Pons (tissue), 1 donor: ENCODE measurements around the gene ASCL2.
"Not testable (repeated sequence)": the region's sequence is repeated elsewhere in the genome, so short reads cannot be mapped to it uniquely, and the experiment has no call there.

ENCODE experiments used
- DNase-seq: peaks from one replicate; pipeline ENCODE4 v3.0.0-alpha.2; 2016; ENCODE audit warnings: low spot score

Gene ASCL2

DNA sequence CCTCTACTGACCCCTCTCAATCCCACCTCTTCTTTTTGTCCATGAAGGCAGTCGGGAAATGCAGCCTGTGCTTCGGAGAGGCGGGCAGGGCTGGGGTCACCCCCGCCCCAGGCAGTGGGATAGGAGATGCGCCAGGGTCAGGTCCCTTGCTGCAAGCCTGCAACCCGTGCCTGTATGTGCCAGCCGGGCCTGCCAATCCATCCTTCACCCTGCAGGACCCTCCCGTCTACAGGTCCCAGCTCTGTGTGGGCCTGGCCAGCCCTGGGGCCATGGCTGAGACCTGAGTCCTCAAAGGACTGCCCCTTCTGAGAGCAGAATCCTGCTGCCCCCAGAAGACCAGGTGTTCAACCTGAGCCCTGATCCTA lies 10.9 kb downstream of the ASCL2 start:
- no peak for DNase-seq

DNA sequence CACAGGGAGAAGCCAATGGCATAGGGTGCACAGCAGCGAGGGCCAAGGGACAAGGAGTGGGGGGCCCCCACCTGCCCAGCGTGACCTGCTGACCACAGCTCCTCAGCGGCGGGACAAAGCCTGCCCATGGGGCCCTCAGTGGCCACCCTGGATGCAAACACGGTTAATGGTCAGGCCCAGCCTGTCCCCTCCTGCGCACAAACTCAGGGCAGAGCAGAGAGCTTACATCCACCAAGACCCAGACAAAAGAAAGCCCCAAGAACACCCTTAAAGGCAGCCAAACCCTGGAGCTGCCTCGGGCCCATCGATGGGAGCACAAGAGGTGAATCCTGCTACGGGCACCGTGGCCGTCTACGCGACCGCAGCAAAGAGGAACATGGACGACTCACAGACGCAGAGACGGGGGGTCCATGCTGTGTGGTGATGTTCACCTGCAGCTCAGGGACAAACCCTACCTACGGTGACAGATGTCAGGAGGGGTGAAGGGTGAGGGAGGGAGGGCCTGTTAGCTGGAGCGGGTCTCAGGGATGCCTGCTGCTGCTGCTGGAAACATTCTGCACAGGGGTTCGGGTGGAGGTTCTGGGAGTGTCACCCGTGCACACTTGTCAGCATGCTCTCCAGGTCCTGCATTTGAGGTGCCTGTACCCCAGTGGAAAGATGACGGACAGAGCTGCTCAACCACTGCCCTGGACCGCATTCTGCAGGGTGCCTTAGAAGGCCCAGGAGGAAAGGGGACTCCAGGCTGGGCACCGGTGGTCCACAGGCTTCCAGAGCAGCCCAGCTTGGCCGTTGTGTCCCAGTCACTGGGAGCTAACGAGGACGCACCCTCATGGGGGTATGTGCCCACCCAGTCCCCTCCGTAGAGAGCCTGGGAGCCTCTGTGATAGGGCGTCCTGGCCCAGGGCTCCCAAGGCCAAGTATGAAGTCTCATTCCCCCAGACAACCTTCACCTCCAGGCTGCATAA lies 11.6 kb downstream of the ASCL2 start:
- no peak for DNase-seq

DNA sequence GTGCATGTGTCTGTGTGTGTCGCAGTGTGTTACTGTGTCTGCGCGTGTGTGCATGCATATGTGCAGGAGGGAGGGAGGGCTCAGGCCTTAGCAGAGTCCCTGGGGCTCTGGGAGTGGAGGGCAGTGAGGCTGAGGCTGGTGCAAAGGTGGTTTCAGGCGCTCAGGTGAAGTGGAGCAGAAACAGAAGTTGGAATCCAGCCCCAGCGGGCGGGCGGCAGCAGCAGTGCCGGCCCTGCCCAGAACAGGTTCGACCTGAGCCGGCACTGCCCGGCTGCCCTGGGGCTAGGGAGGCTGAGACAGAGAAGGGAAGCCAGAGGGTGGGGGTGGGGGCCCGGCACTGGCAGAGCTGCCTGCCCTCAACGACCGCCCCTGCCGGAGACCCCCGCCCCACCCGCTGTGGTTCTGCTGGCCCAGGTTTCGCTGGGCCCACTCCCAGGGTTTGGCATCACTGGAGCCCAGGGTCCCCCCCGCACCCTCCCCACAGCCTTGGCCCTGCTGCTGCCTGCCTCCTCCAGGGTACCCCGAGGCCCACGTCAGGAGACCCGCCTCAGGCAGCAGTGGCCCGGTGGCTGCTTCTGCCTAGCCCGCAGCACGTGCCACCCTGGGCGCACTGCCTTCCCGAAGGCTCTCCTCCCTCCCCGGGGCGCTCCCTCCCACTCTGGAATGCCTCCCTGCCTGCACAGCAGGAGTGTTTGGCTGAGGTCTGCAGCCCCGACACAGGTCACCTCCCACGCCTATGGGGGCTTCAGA lies 13.3 kb downstream of the ASCL2 start:
- DNase-seq, result no peak

DNA sequence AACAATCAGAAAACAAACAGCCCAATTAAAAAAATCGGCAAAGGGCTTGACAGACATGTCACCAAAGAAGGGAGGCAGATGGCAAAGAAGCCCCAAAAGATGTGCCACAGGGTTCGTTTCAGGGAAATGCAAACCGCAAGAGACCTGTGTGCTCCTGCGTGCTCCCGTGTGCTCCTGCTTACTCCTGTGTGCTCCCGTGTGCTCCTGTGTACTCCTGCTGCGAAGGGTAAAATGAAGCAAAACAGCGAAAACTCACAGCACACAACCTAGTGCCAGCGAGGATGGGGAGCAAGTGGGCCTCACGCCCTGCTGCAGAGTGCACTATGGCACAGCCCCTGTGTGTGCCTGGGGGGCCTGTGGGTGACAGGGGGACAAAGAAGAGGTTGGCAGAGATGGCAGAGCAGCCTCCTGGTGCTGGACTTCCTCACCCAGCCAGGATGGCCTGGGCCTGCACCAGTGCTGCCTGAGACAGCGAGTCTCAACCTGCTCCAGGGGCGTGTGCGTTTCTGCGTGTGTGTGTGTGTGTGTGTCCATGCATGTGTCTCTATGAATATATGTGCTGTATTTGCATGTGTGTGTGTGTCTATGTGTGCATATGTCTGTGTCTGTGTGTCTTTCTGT lies 14.0 kb downstream of the ASCL2 start:
- DNase-seq, result no peak

DNA sequence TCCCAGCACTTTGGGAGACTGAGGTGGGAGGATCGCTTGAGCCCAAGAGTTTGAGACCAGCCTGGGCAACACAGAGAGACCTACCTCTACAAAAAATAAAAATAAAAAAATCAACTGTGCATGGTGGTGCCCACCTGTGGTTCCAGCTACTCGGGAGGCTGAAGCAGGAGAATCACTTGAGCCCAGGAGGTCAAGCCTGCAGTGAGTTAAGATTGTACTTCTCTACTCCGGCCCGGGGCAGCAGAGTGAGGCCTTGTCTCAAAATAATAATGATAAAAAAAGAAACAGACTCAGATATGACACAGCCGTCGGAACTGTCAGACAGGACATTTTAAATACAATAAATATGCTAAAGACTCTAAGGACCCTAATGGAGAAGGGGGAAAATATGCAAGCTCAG lies 18.4 kb downstream of the ASCL2 start:
- DNase-seq, result no peak

DNA sequence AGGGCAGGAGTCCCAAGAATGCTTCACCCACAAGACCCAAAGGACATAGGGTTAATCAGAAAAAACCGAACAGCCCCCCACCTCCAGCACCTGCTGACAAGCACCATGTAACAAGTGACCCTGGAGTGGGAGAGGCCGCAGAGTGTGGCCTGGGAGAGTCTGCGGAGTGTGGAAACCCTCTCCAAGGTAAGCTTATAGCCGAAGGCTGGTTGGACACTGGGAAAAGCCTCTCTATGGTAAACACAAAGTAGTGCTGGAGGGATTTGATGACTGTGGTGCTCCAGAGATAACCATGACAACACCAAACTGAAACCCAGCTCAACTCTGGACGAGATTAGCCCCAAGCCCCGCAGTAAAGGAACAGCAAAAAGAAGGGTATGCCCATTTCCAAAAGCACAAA lies 19.2 kb downstream of the ASCL2 start:
- no peak for DNase-seq

DNA sequence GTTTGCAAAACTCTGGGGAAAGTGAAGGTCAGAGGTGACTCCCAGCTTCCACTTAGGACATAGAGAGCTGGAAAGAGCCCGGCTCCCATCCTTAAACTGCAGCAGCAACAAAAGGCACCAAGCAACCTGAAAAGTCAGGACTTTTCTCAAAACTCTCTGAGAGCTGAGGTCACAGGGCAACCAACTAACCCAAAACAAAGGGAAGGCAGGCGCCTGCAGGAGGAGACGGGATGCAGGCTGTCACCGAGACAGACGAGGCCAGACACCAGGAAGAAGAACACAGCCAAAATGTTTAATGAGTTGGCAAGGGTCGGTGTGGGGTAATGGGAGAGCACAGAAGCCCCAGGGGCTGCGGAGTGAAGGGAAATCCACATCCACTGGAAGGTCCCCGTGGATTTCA lies 19.9 kb downstream of the ASCL2 start:
- no peak for DNase-seq

DNA sequence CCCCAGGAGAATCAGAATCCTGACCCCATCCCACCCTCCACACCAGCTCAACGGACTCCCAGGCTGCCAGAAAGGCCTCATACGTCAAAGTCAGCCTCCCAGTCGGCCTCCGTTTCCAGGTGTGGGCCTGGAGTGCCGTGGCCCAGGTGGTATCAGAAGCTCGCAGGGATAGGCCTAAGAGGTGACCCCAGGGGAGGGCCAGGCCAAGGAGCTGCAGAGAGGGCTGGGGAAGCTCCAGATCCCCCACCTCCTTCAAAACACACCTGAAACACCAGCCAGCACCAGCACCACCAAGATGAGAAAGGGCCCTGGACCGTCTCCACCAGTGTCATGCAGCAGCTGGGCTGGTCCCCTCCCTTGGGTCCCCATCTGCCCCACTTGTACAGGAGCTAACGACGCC lies 20.3 kb downstream of the ASCL2 start:
- no peak for DNase-seq

DNA sequence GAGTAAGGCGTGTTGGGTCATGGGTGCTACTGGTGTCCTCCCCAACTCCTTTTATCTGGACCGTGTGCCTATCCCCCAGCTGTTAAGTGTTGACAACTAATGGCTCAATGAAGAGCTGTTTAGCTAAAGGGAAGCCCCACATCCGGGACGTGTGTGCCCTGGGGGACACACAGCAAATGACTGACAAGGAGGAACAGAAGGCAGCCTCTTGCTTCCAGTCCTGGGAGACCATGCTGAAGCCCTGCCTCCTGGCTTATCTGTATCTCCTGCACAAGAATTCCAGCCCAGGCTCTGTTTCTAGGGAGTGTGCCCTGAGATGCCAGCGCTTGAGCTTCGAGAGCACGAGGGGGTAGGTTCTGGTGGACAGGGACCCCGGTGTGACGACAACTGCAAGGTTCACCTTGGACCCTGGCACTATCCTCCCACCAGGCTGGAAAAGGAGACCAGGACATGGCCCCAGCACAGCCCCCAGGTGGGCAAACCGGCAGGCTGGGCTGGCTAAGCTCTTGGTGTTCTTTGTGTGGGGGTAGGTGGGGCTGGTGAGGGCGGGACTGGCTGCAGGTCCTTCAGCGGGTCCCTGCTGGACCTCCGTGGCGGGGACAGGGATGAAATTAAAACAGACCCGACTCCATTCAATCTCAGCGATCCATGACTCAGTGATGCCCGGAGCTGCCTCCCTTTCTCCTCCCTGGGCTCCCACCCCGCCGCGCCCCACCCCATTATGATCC lies 21.0 kb downstream of the ASCL2 start:
- no peak for DNase-seq

DNA sequence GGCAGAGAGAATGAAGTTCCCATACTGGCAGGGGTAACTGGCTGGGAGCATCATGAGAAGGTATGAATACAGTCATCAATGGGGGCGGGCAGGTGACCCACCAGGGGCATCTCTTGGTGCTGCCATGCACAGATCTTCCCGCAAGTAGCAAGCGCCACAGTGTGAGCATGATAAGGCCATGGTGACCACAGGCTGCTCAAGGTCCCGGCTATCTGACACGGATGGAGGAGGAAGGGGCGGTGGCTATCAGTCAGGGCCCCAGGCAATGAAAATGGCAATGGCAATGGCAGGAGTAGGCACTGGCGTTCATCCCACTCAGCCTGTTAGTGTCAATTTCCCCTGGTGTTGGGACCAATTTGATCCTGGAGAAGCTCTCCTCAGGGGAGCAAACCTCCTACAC lies 21.6 kb downstream of the ASCL2 start:
- no peak for DNase-seq

DNA sequence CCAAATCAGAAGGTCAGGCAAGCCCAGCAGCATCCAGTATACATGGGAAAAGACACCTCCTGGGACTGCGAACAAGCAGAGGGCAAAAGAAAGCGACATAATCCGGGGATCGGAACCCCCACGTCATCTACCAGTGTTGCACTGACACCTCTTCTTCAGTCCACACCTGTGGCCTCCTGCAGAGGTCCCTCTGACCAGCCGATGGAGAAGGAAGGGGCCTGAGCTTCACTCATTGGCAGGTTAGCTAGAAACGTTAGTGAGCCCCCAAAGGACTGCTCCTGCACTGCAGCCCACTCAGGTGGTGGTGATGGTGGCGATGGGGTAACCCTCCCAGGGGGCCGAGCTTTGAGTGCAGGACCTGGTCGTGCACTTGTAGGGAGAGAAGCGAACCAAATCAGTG lies 22.1 kb downstream of the ASCL2 start:
- DNase-seq, result no peak

DNA sequence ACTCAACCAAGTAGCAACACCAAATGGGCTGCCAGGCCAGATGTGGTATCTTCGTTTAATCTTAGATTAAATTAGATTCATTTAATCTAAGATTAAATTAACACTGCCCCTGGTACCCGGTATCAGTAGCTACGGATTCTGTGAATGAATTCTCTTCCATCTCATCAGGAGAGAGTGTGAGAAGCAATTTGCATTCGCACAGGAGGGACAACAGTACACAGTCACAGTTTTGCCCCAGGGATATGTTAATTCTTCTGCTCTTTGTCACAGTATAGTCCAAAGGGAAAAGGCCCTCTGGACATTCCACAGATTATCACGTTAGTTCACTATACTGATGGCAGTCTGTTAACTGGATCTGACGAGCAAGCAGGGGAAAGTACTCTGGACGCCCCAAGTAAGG lies 22.9 kb downstream of the ASCL2 start:
- DNase-seq, result no peak

DNA sequence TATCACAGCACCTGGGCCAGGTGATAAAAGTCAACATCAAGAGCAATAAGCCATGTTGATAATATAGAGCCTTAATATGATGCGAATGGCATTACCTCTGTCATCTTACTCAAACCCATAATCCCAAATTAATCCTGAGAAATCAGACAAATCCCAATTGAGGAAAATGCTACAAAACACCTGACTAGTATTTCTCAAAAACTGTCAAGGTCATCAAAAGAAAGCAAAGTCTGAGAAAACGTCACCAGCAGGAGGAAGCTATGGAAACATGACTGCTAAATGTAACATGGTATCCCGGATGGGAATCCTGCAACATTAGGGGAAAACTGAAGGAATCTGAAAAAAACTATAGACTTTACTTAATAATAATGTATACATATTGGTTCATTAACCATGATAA lies 29.6 kb downstream of the ASCL2 start:
- no peak for DNase-seq

DNA sequence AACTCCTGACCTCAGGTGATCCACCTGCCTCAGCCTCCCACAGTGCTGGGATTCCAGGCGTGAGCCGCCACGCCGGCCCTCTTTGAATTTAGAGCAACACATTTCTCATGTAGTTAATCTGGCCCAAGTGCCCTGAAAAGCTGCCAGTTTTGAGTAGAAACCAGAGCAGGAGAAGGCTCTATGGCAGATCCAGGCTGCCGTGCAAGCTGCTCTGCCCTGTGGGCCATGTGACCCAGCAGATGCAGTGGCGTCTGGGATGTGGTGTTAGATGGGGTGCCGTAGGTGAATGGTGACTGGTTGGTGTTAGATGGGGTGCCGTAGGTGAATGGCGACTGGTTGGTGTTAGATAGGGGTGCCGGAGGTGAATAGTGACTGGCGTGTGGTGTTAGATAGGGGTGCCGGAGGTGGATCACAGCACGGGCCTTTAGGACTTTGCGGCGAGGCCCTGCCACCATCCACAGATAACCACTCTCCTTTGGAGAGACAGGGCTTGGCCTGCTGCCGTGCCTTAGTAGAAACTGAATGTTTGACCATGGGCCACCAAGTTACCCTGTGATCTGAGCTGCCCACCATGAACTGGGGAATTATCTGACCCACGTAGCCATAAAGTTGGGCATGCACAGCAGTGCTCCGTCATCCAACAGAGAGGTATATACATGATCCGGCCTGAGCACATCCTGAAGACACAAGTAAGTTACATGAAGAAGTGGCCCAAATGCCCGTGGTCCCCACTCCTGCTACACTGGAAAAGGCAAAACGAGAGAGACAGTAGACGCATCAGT lies 32.7 kb downstream of the ASCL2 start:
- no peak for DNase-seq

DNA sequence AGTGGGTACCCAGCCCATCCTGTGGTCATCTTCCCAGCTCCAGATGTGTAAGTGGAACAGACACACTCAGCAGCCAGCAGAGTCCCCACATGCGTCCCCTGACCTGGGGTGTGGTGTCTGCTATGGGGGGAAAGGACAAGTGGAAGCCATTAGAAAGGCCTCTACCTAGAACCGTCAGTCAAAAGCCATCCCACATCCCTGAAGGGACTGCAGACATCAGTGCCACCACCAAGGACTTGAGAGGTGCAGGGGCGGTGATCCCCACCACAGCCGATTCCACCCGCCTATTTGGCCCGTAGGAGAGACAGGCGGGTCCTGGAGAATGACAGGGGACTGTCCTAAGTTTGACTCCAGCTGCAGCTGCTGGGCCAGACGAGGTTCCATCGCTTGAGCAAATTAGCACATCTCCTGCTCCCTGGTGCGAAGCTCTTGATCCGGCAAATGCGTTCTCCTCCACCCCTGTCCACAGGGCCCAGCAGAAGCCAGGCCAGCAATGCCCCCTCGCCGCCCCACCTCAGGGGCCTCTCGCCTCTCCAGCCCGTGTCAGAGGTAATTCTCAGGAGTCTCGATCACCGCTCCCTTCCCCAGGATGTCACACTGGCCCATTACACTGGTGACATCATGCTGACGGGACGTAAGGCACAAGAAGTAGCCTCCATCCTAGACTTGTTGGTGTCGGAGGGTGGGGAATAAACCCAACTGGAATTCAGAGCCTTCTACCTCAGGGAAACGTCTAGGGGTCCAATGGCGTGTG lies 33.8 kb downstream of the ASCL2 start:
- not testable (repeated sequence) for DNase-seq

DNA sequence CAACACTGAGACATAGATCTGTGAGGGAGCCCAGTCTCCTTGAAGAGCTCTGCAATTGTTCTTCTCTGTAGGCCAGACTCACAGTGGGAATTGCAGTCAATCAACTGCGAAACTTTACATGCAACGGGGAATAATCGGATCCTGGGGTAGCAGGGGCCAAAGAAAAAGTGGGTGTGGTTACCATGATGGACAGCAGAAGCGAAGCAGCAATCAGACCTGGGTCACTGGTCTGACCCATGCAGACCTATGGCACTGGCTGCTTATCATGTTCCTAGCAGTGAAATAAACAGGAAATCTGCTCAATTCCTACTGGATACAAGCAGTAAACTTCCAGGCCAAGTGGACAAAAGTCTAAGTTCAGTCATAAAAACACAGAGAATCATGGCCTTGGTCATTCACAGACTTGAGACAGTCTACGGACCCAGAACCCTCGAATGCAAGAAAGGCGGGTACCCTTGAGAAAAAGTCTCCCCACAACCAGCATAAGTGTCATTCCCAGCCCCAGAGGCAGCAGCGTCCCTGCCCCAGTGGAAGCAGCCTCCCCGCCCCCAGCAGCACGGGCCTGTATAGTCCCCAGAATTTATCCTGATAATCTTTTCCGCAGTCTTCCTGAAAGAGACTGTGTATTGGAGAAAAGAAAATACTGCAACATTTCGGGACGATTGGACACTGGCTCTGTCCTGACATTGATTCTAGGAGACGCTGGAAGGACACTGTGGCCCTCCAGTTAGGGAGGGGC lies 34.6 kb downstream of the ASCL2 start:
- DNase-seq, result no peak

DNA sequence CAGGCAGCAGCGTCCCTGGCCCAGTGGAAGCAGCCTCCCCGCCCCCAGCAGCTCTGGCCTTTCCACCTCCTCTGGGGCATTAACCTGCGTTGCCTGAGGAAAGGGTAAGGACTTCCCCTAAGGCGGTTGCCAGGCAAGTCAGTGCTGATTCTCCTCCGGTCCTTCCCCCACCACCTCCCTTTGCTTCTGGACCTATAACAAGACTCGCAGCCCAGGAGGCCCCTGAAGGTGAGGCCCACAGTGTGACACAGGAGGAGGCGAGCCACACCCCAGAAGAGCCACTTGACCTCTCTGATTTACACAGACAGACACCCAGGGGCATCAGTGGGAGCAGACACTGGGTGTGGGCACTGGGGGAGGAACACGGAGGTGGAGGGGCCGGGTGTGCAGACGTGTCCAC lies 35.4 kb downstream of the ASCL2 start:
- DNase-seq, result no peak

DNA sequence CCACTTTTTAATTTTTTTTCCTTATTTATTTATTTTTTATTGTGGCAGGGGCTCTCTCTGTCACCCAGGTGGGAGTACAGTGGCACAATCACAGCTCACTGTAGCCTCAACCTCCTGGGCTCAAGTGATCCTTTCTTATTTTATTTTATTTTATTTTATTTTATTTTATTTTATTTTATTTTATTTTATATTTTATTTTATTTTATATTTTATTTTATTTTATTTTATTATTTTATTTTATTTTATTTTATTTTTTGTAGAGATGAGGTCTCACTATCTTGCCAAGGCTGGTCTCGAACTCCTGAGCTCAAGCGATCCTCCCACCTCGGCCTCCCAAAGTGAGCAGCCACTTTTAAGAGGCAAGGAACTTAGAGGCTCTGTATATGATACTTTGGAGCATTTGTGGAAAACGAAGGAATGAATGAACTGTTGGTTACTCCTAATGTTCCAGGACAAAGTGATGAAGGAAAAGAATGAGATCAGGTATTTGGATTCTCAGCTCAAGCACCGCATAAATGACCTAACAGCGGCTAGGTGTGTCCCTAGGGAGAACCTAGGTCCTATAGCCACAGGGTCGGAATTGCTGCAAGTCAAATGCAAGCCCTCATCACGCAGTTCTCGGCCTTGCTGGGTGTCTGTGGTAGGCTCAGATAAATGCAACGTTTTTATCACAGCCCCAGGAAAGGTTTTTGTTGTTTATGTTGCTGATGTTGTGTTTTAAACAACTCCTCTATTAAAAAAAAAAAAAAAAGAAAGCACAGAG lies 36.5 kb downstream of the ASCL2 start:
- no peak for DNase-seq

DNA sequence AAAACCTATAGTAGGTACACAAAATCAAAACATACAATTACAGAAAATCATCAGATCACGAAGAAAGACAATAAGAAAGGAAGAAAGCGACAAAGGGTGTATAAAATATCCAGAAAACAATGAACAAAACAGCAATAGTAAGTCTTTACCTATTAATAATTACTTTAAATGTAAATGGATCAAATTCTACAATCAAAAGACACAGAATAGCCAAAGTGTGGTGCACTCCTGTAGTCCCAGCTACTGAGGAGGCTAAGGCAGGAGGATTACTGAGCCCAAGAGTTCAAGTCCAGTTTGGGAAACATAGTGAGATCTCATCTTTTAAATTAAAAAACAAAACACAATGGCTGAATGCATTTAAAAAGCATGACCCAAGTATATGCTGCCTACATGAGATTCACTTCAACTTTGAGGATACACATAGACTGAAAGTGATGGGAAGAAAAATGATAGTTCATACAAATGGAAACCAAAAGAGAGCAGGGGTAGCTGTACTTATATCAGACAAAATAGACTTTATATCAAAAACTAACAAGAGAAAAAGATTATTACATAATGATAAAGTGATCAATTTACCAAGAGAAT lies 40.6 kb downstream of the ASCL2 start:
- no peak for DNase-seq
